Adipocyte (in vitro differentiated cells): ENCODE data around the gene RCL1.

Experiments
- DNase-seq: peaks from one replicate; pipeline ENCODE4 v3.0.0-alpha.2; 2015; ENCODE audit warnings: low read depth
- H3K27me3 ChIP-seq: replicated peaks from 2 replicates; pipeline ENCODE4 v1.7.0; 2013; ENCODE audit warnings: mild to moderate bottlenecking, low read length, moderate library complexity; ENCODE audit not compliant: control insufficient read depth, insufficient read depth
- H3K36me3 ChIP-seq: 2 replicates; pipeline ENCODE4 v1.7.0; 2013; ENCODE audit warnings: low read length, mild to moderate bottlenecking, moderate library complexity; ENCODE audit not compliant: control insufficient read depth, insufficient read depth, severe bottlenecking
- H3K4me1 ChIP-seq: 2 replicates; pipeline ENCODE4 v1.7.0; 2013; ENCODE audit warnings: mild to moderate bottlenecking, low read length, moderate library complexity; ENCODE audit not compliant: control insufficient read depth, insufficient read depth
- H3K4me3 ChIP-seq: 2 replicates; pipeline ENCODE4 v1.7.0; 2013; ENCODE audit warnings: mild to moderate bottlenecking, low read length, moderate library complexity
- H3K9ac ChIP-seq: 2 replicates; pipeline ENCODE4 v1.7.0; 2013; ENCODE audit warnings: mild to moderate bottlenecking, low read length, moderate library complexity
- H3K9me3 ChIP-seq: 2 replicates; pipeline ENCODE4 v1.7.0; 2013; ENCODE audit warnings: mild to moderate bottlenecking, low read length, moderate library complexity; ENCODE audit not compliant: control insufficient read depth

The RCL1 gene

DNA sequence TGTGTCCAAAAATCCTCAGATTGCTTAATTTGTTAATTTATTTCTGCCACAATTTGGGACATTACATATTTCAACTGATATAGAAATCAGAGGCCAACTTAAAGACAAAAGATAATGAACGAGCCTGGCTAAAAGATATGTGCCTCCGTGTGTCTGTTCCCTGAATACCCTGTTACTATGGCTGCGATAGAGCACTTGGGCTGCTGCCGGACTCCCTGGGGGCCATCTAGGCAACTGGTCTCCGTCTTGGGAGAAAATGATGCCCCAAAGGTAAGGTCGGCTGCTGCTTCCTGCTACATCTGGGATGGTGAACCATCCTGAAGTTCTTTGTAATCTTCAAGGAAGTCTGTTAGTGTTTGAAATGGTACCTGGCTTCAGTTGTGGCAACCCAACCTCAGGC, 72.0 kb downstream of the RCL1 start:
- Histone ChIP-seq H3K9ac (no peak overlapping the region), H3K9me3 (no peaks in the 10 kb centered on the region), H3K4me3 (no peak overlapping the region), H3K36me3 (peaks cover 20% of the 10 kb centered on the region), H3K27me3 (no peaks in the 10 kb centered on the region), H3K4me1 (peaks cover 14% of the 10 kb centered on the region)
- DNase-seq: no peak

DNA sequence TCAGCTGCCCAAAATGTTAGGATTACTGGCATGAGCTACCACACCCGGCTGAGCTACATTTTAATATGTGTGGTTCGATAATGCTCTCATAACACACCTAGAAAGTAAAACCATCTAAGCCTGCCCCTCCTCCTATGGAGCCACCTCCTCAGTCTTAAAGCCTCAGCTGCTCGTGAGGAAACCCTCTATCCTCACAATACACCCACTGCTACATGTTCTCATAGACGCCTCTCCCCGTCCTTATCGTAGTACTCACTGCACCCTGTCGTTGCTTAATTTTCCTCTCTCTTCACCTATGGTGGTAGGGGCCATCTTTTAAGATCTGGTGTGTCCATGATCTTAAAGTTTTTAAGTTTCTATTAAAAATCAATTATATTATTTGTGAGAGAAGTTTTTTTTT, 72.9 kb downstream of the RCL1 start:
- Histone ChIP-seq H3K9me3 (no peaks in the 10 kb centered on the region), H3K36me3 (peaks cover 13% of the 10 kb centered on the region), H3K27me3 (no peaks in the 10 kb centered on the region), H3K9ac (no peak overlapping the region), H3K4me3 (no peak overlapping the region), H3K4me1 (peaks cover 14% of the 10 kb centered on the region)
- no peak for DNase-seq

DNA sequence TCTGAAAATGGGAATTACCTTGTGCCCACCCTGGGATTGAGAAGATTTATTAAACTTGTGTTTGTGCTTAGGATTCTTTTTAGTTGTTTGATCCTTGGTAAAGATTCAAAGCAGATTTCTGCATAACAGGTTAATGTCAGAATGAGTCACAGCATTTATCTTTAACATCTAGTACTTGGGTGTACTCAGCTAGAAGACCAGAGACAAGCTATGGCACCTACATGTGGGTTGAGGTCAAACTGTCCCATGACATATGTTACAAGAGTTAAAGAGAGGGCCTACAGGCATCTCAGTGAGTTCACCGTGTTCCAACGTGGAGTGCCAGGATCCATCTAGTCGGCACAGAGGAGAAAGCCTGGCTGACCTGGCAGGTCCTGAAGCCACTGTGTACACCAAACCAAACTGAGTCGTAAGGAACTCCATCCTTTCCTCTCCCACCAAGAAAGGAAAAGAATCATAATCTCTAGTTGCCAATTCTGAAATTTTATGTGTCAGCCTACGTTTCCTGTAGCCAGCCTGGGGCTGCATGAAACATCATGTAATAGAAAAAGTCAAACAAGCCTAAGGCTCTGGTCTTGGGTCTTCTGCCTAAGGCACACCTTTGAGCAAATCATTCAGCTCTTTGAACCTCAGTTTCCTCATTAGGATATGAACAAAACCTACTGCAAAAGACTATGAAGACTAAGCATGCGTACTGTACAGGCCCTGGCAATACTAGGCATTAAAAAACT, 73.7 kb downstream of the RCL1 start:
- Histone ChIP-seq H3K4me1 (peaks cover 14% of the 10 kb centered on the region), H3K27me3 (no peaks in the 10 kb centered on the region), H3K36me3 (peaks cover 6% of the 10 kb centered on the region), H3K9me3 (no peaks in the 10 kb centered on the region), H3K4me3 (no peak overlapping the region), H3K9ac (no peak overlapping the region)
- DNase-seq: no peak

DNA sequence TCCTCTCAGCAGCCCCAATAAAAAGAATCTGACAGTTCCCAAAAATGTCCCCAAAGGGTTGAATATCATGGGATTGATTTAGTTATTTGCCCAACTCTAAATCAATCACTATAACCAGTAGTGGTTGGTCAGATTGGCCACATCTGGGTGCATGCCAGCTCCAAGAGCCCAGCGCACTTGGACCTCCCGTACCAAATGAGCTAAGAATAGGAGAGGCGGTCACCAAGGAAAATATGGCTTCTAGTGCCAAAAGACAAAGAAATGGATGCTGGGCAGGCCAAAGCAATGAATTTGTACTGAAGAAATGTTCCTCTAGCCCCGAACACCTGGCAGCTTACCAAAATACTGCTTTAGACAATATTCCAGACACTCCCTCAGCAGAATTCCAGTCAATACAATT, 80.3 kb downstream of the RCL1 start:
- no peak for DNase-seq
- Histone ChIP-seq H3K9me3 (no peaks in the 10 kb centered on the region), H3K4me1 (no peaks in the 10 kb centered on the region), H3K9ac (no peak overlapping the region), H3K27me3 (no peaks in the 10 kb centered on the region), H3K4me3 (no peak overlapping the region), H3K36me3 (no peaks in the 10 kb centered on the region)

DNA sequence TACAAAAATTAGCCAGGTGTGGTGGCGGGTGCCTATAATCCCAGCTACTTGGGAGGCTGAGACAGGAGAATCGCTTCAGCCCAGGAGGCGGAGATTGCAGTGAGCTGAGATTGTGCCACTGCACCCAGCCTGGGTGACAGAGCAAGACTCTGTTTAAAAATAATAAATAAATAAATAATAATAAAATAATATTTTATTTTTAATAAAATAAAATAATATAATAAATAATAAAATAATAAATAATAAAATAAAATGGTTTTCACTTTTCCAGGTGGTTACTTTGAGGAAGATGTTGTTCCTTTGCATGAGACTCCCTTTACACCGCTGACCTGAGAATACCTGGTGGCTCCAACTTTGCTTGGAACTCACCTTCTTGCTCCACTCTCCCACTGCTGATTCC, 82.8 kb downstream of the RCL1 start:
- Histone ChIP-seq H3K4me3 (no peak overlapping the region), H3K4me1 (no peaks in the 10 kb centered on the region), H3K27me3 (no peaks in the 10 kb centered on the region), H3K9me3 (no peaks in the 10 kb centered on the region), H3K9ac (no peak overlapping the region), H3K36me3 (no peaks in the 10 kb centered on the region)
- no peak for DNase-seq

DNA sequence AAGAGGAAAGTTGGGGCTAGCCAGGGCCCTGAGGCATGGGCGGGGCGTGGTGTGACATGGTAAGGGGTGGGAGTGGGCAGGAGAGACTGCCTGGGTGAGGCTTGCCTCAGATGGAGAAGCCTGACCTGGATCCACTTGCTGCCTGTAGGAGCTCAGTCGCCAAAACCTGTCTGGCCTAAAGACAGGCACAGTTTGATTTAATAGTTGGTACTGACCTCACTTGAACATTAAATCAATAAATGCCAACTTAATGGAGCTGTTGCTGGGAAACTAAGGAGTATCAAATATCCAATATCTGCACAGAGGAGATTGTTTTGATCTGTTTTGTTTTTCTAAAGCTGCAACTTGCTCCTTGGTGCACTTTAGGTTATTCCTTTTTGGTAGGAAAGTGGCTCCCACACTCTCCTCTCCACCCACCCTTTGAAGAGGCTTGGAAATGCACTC, 86.4 kb downstream of the RCL1 start:
- Histone ChIP-seq H3K27me3 (peaks cover 4% of the 10 kb centered on the region), H3K4me1 (peaks cover 6% of the 10 kb centered on the region), H3K36me3 (no peaks in the 10 kb centered on the region), H3K9ac (no peak overlapping the region), H3K4me3 (no peak overlapping the region), H3K9me3 (no peaks in the 10 kb centered on the region)
- no peak for DNase-seq

DNA sequence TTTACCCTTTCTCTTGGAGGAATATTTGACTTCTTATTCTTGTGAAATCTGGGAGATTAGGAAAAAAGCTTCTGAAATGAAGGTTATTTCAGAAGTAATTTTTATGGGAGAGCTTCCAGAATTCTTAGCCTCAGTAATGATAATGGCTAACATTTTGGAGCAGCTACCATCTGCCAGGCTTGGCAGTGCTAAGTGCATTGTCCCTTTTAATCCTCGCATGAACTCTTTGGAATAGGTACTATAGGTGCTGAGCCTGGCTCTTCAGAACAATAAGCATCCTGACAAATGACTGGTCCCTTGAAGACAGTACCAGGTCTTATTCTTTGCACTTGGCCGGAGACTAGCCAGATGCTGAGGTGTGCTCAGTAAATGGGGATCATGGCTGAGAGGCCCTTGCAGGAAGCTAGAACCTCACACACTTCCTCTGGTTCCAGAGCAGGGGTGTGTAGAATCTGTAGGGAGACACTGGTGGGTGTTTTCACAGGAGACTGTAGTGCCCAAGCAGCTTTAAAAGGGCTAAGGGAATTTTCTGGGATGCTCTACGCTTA, 90.7 kb downstream of the RCL1 start:
- no peak for DNase-seq
- H3K27me3 ChIP-seq: peaks cover 4% of the 10 kb centered on the region

DNA sequence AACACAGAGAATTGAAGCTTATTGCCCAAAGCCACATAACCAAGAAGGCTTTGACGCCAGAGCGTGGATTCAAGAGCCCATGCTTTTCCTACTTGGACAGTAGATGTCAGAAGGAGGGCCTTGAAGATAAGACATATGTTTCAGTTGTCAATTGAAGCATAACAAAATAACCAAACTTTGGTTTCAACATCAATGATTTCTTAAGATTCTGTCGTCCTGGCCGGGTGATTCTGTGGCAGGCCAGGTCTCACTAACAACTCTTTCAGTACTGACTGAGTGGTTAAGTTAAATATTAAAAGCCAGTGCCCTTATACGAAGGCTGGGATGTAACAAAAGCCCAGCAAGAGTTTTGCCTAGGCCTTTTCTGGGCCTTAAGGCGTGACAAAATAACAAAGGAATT, 94.0 kb downstream of the RCL1 start:
- Histone ChIP-seq H3K4me1 (peaks cover 18% of the 10 kb centered on the region), H3K9me3 (no peaks in the 10 kb centered on the region), H3K27me3 (peaks cover 4% of the 10 kb centered on the region), H3K4me3 (no peak overlapping the region), H3K9ac (no peak overlapping the region), H3K36me3 (no peaks in the 10 kb centered on the region)
- DNase-seq: no peak

More for the DNA sequence above, 90.7 kb downstream of the RCL1 start:
- H3K36me3 ChIP-seq: no peaks in the 10 kb centered on the region
- no peaks in the 10 kb centered on the region for H3K9me3 ChIP-seq
- no peak overlapping the region for H3K4me3 ChIP-seq
- H3K4me1 ChIP-seq: peaks cover 18% of the 10 kb centered on the region
- no peak overlapping the region for H3K9ac ChIP-seq

DNA sequence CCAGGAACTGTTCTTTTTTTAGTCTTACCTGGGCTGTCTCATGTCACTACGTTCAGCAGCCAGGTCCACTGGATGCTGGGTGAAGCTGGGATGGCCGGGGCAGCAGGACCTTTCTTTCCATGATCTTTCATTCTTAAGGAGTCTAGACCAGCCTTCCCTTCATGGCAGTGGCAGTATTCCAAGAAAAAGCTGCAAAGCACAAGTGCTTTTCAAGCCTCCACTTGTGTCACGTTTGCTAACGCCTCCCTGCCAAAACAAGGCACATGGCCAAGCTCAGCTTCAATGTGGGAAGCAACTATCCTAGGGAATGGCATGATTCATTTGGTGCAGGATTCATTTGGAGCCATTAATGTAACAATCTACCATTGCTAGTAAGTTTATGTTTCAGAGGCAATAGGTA, 94.8 kb downstream of the RCL1 start:
- H3K4me1 ChIP-seq: peaks cover 18% of the 10 kb centered on the region
- H3K9me3 ChIP-seq: no peaks in the 10 kb centered on the region
- H3K27me3 ChIP-seq: no peaks in the 10 kb centered on the region
- no peak overlapping the region for H3K4me3 ChIP-seq
- DNase-seq: no peak
- no peaks in the 10 kb centered on the region for H3K36me3 ChIP-seq
- H3K9ac ChIP-seq: no peak overlapping the region

DNA sequence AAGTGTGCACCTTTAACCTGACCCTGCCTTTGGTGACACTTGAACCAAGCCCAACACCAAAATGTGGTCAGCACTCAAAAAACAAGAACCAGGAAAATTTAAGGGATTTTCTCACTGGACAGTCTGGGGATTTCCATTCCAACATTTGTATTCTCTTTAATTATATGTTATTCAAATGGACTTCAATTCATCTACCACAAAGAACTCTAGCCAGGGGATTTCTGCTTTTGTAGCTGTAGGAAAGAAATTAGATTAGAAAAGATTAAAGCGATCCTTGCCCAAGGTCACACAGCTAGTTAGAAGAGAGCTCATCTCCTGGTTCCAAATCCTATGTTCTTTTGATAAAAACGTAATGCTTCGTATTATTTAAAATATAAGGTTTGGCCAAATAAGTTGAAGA, 97.5 kb downstream of the RCL1 start:
- no peak overlapping the region for H3K9ac ChIP-seq
- H3K36me3 ChIP-seq: no peaks in the 10 kb centered on the region
- H3K27me3 ChIP-seq: no peaks in the 10 kb centered on the region
- H3K9me3 ChIP-seq: no peaks in the 10 kb centered on the region
- H3K4me1 ChIP-seq: peaks cover 18% of the 10 kb centered on the region
- DNase-seq: no peak
- H3K4me3 ChIP-seq: no peak overlapping the region

DNA sequence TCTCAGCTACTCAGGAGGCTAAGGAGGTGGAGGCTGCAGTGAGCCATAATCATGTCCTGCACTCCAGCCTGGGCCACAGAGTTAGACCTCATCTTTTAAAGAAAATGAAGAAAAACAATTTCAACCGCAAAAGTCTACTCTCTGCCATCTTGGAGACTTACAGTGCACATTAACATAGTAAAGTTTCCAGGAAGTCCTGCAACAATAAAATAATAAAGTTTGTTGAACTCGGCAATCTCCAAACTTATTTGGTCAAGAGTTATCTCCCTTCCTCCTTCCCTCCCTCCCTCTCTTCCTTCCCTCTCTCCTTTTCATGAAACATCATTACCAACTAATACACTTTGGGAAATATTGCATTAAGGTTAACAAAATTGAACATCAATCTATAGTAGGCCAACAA, 98.2 kb downstream of the RCL1 start:
- Histone ChIP-seq H3K4me3 (no peak overlapping the region), H3K36me3 (no peaks in the 10 kb centered on the region), H3K4me1 (peaks cover 18% of the 10 kb centered on the region), H3K9ac (no peak overlapping the region), H3K27me3 (no peaks in the 10 kb centered on the region), H3K9me3 (no peaks in the 10 kb centered on the region)
- no peak for DNase-seq

DNA sequence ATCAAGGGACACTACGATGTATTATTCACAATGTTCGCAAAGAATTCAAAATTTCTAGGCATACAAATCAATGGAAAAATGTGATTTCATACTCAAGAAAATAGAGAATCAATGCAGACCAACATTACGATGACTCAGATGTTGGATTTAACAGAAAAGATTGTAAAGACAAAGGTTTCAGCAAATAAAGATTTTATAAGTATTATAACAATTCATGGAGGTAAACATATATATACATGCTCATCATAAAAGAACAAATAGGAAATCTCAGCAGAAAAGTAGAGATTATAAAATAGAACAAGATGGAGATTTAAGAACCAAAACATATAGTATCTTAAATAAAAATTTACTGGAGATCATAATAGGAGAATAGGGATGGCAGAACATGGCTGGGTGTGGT, 98.9 kb downstream of the RCL1 start:
- no peaks in the 10 kb centered on the region for H3K27me3 ChIP-seq
- H3K4me1 ChIP-seq: peaks cover 18% of the 10 kb centered on the region
- no peak overlapping the region for H3K4me3 ChIP-seq
- no peaks in the 10 kb centered on the region for H3K9me3 ChIP-seq
- no peaks in the 10 kb centered on the region for H3K36me3 ChIP-seq
- no peak for DNase-seq
- H3K9ac ChIP-seq: no peak overlapping the region
